Measurements from ENCODE around the gene VEPH1. TPM values are rescaled to one million over a fixed set of nuclear protein-coding genes. Genes with fewer than 3 reads are reported as not detected.

The VEPH1 gene
- total RNA-seq, 2 experiments from 2014 or later, result not detected

DNA sequence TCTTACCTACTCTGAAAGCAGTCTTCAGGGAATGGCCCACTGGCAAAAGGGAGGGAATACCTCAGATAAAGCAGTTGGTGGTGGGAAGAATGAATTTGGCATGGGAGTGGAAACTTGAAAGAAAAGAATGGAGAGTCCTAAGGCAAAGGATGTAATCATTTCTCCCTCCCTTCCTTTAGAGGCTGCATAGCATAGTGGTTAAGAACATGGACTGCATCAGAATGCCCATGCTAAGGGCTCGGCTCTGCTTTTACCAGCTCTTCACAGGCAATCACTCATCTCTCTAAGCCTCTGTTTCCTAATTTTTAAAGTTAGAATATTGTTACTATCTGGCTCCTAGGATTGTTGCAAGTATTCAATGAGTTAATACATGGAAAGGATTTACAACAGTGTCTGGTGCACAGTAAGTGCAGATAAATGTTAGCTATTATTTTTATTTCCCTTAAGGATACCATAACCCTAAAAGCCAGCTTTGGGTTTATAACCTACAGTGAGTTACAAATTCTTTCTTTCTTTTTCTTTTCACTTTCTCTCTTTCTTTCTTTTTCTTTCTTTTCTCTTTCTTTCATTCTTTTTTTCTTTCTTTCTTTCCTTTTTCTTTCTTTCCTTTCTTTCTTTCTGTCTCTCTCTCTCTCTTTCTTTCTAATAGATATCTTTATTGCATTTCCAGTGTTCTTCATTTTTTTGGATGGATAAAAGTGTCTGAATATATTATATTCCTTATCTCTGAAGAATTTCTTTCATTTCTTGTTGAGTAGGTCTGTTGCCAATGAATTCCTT lies 23.6 kb downstream of the VEPH1 start:
- no peak for DNase-seq
- Mint-ChIP-seq H3K9me3 (no peaks in the 10 kb centered on the region), H3K27me3 (peaks cover 16% of the 10 kb centered on the region), H3K4me3 (no peak overlapping the region), H3K36me3 (no peaks in the 10 kb centered on the region), H3K4me1 (no peaks in the 10 kb centered on the region), H3K27ac (no peak overlapping the region)
- POLR2A ChIA-PET, result no interaction called here
- no peak for ATAC-seq (ENCODE audit: low read depth)

DNA sequence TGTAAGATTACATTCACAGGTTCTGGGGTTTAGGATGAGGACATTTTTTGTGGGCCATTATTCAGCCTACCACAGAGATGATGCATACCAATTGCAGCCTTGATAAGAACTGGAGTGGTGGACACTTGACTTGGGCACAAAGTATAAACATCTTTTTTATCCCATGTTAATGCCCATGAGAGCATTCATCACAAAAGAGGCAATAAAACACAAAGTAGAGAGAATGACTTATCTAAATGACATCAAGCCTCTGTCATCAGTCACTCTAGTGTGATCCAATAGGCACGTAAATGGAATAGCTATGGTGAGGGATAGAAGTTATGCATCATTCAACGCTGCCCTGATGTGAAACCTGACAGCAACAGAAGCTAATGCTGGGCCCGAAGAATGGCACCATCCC lies 25.8 kb downstream of the VEPH1 start:
- Mint-ChIP-seq H3K4me3 (no peak overlapping the region), H3K27me3 (peaks cover 9% of the 10 kb centered on the region), H3K4me1 (no peaks in the 10 kb centered on the region), H3K36me3 (no peaks in the 10 kb centered on the region), H3K9me3 (no peaks in the 10 kb centered on the region), H3K27ac (no peak overlapping the region)
- POLR2A ChIA-PET, result no interaction called here
- DNase-seq (no peak), ATAC-seq (ENCODE audit: low read depth) (no peak)

DNA sequence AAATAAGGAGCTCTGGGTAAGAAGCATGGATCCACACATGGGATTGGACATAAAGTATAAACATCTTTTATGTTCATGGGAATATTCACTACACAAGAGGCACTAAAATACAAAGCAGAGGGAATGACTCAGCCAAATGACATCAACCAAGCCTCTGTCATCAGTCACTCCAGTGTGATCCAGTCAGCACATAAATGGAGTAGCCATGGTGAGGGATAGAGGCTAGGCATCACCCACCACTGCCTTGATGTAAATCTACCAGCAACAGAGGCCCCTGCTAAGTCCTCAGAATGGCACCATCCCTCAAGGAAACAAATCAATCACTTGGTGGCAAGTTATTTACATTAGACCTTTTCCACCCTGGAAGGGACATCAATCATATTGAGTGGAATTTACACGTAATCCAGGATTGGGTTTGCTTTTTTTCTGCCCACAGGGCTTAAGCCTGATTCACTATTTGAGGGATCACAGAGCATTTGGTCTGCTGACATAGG lies 27.2 kb downstream of the VEPH1 start:
- ATAC-seq (ENCODE audit: low read depth), result no peak
- Mint-ChIP-seq H3K27ac (no peak overlapping the region), H3K27me3 (peaks cover 4% of the 10 kb centered on the region), H3K36me3 (no peaks in the 10 kb centered on the region), H3K4me3 (no peak overlapping the region), H3K9me3 (no peaks in the 10 kb centered on the region), H3K4me1 (no peaks in the 10 kb centered on the region)
- POLR2A ChIA-PET, result no interaction called here
- no peak for DNase-seq

- ATAC-seq (ENCODE audit: low read depth), result no peak
- no peak overlapping the region for H3K27ac Mint-ChIP-seq
- H3K4me1 Mint-ChIP-seq, result no peaks in the 10 kb centered on the region
- no peaks in the 10 kb centered on the region for H3K27me3 Mint-ChIP-seq
- H3K9me3 Mint-ChIP-seq, result no peaks in the 10 kb centered on the region
- no peaks in the 10 kb centered on the region for H3K36me3 Mint-ChIP-seq
- no peak overlapping the region for H3K4me3 Mint-ChIP-seq
- no peak for DNase-seq
- POLR2A ChIA-PET, result no interaction called here
Observed at GRCh38 chr3:157472648-157473047, 30.6 kb downstream of the VEPH1 start.

DNA sequence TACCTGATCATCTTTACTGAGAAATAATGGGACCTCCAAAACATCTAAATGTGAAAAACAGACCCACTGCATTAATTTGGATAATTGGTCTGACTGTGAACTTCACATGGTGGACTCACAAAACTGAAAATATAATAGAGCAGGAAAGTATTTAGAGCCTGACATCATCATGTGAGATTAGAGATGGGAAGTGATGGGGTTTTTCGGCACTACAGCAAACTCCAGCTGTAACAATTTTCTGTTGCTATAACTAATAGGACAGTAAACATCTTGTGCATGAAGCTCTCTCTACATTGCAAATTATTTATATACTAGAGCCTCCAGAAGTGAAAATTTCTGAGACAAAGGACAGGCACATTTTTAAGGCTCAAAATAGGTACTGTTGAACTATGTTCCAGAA lies 32.2 kb downstream of the VEPH1 start:
- no peak overlapping the region for H3K4me3 Mint-ChIP-seq

DNA sequence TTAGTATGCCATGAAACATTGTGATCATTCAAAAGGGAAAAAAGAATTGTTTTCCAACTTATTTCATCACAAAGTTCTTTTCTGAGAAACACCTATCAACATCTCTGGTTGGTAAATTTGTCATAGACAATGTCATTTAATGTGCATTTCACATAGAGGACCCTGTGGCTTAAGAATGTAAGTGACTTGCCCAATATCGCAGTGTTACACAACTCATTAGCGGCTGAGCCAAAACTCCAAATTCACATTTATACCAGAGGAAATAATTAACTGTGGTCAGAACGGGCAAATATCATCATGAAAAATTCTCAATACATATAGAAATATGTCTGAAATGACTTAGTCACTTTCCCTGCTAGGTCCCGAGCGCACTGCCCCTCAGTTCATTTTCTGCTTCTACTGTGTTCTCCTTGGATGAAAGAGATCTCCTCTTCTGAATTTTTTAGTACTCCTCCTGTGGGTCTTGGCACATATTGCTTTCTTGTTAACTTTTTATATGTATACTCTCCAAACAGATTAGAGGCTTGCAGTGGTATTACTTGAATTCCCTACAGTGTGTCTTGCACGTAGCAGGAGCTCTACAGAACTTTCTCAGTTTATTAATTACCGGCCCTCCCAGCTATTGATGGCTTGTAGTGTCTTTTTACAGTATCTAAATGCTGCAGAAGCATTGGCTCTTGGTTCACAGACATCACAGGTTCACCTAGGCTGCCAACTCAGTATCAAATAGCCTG lies 33.5 kb downstream of the VEPH1 start:
- ATAC-seq (ENCODE audit: low read depth) (no peak), DNase-seq (no peak)
- POLR2A ChIA-PET, result no interaction called here

More for the DNA sequence above, 32.2 kb downstream of the VEPH1 start:
- H3K27ac Mint-ChIP-seq, result no peak overlapping the region
- no peaks in the 10 kb centered on the region for H3K36me3 Mint-ChIP-seq
- DNase-seq (no peak), ATAC-seq (ENCODE audit: low read depth) (no peak)
- no peaks in the 10 kb centered on the region for H3K27me3 Mint-ChIP-seq
- POLR2A ChIA-PET, result no interaction called here
- H3K4me1 Mint-ChIP-seq, result no peaks in the 10 kb centered on the region
- no peaks in the 10 kb centered on the region for H3K9me3 Mint-ChIP-seq

DNA sequence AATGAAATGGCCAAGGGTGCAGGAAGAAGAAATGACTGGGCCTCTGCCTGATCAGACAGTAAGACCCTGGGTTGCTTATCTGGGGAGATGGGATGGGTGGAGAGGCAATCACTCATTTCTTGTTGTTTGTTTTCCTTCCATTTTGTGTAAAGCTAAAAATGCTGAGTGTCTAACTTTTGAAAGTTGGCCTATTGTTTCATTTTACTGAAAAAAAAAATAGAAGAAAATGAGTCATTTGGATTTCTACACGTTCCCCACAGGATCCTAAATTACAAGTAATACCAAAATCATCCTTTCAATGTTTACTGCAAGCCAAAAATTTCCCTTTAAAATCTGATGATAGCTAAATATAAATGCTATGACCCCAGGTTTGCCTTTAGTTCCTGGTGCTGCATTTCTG lies 36.0 kb downstream of the VEPH1 start:
- POLR2A ChIA-PET, result no interaction called here
- H3K9me3 Mint-ChIP-seq, result no peaks in the 10 kb centered on the region
- DNase-seq, result no peak
- ATAC-seq (ENCODE audit: low read depth), result no peak
- no peaks in the 10 kb centered on the region for H3K36me3 Mint-ChIP-seq
- H3K4me3 Mint-ChIP-seq, result no peak overlapping the region
- no peak overlapping the region for H3K27ac Mint-ChIP-seq
- no peaks in the 10 kb centered on the region for H3K4me1 Mint-ChIP-seq
- no peaks in the 10 kb centered on the region for H3K27me3 Mint-ChIP-seq

More for the DNA sequence above, 33.5 kb downstream of the VEPH1 start:
- no peaks in the 10 kb centered on the region for H3K36me3 Mint-ChIP-seq
- H3K4me3 Mint-ChIP-seq, result no peak overlapping the region
- no peaks in the 10 kb centered on the region for H3K27me3 Mint-ChIP-seq
- no peaks in the 10 kb centered on the region for H3K9me3 Mint-ChIP-seq
- no peaks in the 10 kb centered on the region for H3K4me1 Mint-ChIP-seq
- no peak overlapping the region for H3K27ac Mint-ChIP-seq

DNA sequence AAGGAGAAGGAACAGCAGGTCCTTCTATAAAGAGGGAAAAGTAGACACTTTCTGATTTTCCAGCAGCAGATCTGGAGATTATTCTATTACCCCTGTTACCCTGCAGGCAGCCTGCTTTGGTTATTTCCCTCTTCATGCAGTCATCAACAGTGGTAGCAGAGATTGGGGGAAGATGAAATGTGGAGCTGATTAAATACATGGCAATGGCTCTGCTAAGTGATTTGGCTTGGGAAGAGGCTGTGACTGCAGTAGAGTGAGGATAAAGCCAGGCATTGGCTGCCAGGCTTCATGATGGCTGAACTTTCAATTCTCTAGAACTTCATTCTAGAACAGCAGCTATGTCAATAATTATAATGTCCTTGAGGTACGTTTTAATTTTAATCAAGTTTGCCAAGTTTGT lies 37.5 kb downstream of the VEPH1 start:
- peaks cover 4% of the 10 kb centered on the region for H3K27me3 Mint-ChIP-seq
- H3K27ac Mint-ChIP-seq, result no peak overlapping the region
- ATAC-seq (ENCODE audit: low read depth) (no peak), DNase-seq (no peak)
- POLR2A ChIA-PET, result no interaction called here
- H3K4me1 Mint-ChIP-seq, result no peaks in the 10 kb centered on the region
- no peaks in the 10 kb centered on the region for H3K9me3 Mint-ChIP-seq
- no peak overlapping the region for H3K4me3 Mint-ChIP-seq
- no peaks in the 10 kb centered on the region for H3K36me3 Mint-ChIP-seq

- H3K9me3 Mint-ChIP-seq, result no peaks in the 10 kb centered on the region
- no peaks in the 10 kb centered on the region for H3K4me1 Mint-ChIP-seq
- H3K36me3 Mint-ChIP-seq, result no peaks in the 10 kb centered on the region
- POLR2A ChIA-PET, result no interaction called here
- no peak overlapping the region for H3K27ac Mint-ChIP-seq
- ATAC-seq (ENCODE audit: low read depth), result no peak
- H3K27me3 Mint-ChIP-seq, result peaks cover 10% of the 10 kb centered on the region
- DNase-seq, result no peak
- no peak overlapping the region for H3K4me3 Mint-ChIP-seq
Observed at GRCh38 chr3:157464321-157464720, 38.9 kb downstream of the VEPH1 start.

DNA sequence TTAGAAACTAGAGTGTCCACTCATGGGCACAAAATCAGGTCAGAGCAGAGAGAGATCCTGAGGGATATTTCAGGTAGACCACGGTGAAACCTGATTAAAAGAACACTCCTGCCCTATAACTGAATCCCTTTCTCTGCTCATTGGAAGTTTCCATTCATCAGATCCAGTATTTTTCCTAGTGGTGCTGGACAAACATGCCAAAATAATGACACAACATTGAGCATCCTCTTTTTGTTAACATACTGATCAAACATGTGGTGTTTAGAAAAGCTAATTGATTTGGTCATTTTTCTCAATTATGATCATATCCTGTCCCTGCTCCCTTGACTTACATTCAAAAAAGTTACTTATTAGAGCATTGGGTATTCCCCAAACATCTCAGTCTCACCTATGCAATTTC lies 39.4 kb downstream of the VEPH1 start:
- Mint-ChIP-seq H3K9me3 (no peaks in the 10 kb centered on the region), H3K4me3 (no peak overlapping the region), H3K27ac (no peak overlapping the region), H3K36me3 (no peaks in the 10 kb centered on the region), H3K27me3 (peaks cover 10% of the 10 kb centered on the region), H3K4me1 (no peaks in the 10 kb centered on the region)
- POLR2A ChIA-PET, result no interaction called here
- DNase-seq, result no peak
- ATAC-seq (ENCODE audit: low read depth), result no peak

GRCh38 chr3:157460253-157460652 lies 43.0 kb downstream of the VEPH1 start:
- H3K9me3 Mint-ChIP-seq, result no peaks in the 10 kb centered on the region
- no peaks in the 10 kb centered on the region for H3K36me3 Mint-ChIP-seq
- H3K4me3 Mint-ChIP-seq, result no peak overlapping the region
- DNase-seq, result no peak
- no peak overlapping the region for H3K27ac Mint-ChIP-seq
- H3K27me3 Mint-ChIP-seq, result peaks cover 19% of the 10 kb centered on the region
- no peaks in the 10 kb centered on the region for H3K4me1 Mint-ChIP-seq
- POLR2A ChIA-PET, result no interaction called here
- ATAC-seq (ENCODE audit: low read depth), result no peak

GRCh38 chr3:157459706-157460105 lies 43.5 kb downstream of the VEPH1 start:
- DNase-seq, result no peak

DNA sequence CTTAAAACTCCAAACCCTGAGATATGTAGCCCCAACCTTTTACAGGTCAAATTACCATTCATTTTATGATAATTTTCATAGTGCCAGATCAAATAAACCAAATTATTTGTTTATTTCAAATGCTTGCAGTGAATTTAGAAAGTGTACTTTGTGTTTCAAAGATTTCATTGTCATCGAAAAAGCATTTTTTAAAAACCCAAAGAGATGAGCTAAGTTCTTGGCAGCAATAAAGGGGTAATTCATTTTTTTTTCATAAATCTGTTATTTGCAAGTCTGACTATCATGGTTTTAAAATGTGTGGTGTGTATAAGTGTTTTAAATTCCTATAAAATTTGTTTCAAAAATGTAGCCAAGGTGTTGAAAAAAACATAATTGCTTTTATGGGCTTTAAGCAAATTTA lies 49.4 kb downstream of the VEPH1 start:
- H3K27ac Mint-ChIP-seq, result no peak overlapping the region
- ATAC-seq (ENCODE audit: low read depth) (no peak), DNase-seq (no peak)
- H3K4me3 Mint-ChIP-seq, result no peak overlapping the region
- POLR2A ChIA-PET, result no interaction called here
- peaks cover 28% of the 10 kb centered on the region for H3K27me3 Mint-ChIP-seq
- H3K4me1 Mint-ChIP-seq, result no peaks in the 10 kb centered on the region
- H3K36me3 Mint-ChIP-seq, result no peaks in the 10 kb centered on the region
- H3K9me3 Mint-ChIP-seq, result no peaks in the 10 kb centered on the region

More at GRCh38 chr3:157459706-157460105, 43.5 kb downstream of the VEPH1 start:
- H3K36me3 Mint-ChIP-seq, result no peaks in the 10 kb centered on the region
- H3K4me3 Mint-ChIP-seq, result no peak overlapping the region
- peaks cover 21% of the 10 kb centered on the region for H3K27me3 Mint-ChIP-seq
- POLR2A ChIA-PET, result no interaction called here
- no peaks in the 10 kb centered on the region for H3K4me1 Mint-ChIP-seq
- no peaks in the 10 kb centered on the region for H3K9me3 Mint-ChIP-seq
- no peak for ATAC-seq (ENCODE audit: low read depth)
- no peak overlapping the region for H3K27ac Mint-ChIP-seq

DNA sequence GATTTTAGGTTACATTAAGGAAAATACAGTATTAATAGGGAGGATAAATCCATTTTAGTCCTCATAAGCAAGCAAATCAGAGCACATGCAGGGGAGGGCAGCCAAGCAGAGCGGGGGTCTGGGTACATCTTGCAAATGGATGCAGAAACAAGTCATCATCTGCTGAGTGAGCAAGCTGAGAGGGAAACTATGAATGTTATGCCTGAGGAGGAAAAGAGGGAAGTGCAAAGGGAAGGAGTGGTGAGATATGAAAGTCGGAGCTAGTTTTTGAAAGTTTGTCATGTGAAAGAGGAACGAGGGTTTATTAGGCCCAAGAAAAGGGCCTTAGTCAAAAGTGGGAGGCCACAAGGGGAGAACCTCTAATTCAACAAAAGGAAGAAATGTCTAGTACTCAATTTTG lies 51.1 kb downstream of the VEPH1 start:
- POLR2A ChIA-PET, result no interaction called here
- DNase-seq (no peak), ATAC-seq (ENCODE audit: low read depth) (no peak)
- H3K27me3 Mint-ChIP-seq, result peaks cover 22% of the 10 kb centered on the region
- no peak overlapping the region for H3K4me3 Mint-ChIP-seq
- H3K36me3 Mint-ChIP-seq, result no peaks in the 10 kb centered on the region
- no peak overlapping the region for H3K27ac Mint-ChIP-seq
- H3K9me3 Mint-ChIP-seq, result no peaks in the 10 kb centered on the region
- H3K4me1 Mint-ChIP-seq, result no peaks in the 10 kb centered on the region

All from activated naive CD8-positive, alpha-beta T cell treated with anti-CD3 and anti-CD28 coated beads, Interleukin-2, amount 10 ng/mL, durations not matched to agents 7 days and 5 days (primary cell).